ENCODE results near the gene RGS12.

The RGS12 gene

DNA sequence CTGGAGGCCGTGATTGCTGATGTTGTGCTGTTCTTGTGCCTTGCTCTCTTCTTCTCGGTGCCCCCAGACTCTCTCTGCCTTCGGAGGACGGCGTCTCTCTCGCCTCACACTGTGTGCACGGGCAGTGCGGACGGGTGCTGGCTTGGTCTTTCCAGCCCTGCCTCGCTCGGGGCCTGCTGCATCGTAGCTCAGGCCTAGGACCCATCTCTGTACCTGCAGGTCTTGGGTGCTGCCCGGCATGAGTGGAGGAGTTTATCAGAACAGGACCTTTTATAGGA is 18.2 kb downstream of the RGS12 start:
- DNase-seq (ENCODE audit: low read depth): no peak

DNA sequence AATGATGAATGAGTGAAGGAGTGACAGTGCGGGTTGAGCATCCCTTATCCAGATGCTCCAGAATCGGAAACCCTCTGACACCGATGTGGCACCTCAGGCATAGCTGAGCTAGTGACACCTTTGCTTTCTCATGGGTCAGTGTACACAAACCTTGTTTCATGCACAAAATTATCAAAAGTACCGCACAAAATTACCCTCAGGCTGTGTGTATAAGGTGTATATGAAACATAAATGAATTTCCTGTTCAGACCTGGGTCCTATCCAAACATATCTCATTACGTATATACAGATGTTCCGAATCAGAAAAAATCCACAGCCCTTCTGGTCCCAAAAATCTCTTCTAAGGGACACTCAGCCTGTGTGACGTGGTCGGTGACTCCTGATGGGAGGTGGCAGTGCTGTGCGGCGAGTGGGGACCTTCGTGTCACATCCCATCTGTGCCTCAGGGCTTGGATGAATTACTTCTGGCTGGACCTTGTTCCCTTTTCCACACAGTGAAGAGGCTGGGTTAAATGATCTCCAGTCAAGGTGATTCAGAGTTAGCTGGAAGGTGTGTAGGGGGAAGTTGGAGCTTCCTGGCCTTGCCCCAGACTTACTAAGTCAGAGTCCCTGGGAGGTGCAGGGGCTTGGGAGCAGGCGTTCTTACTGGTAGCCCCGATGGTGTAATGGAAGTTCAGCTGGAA is 18.8 kb downstream of the RGS12 start:
- no peak for DNase-seq (ENCODE audit: low read depth)

DNA sequence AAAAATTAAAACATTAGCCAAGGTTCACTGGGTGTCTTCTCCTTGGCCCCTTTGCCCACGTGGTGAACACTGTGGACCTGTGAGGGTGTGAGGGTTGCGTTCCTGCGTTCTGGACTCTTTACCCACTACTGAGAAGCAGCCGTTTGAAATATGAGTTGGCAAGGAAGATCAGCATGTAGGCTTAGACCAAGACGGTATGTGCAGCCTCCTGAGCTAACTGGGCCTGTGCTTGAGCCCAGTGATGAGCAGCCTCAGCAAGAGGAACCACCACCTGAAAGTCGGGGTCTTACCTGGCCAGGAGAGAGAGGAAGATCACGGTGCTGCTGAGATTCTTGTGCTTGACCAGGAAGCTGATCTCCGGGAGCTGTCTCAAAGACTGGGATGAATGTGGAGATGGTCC is 19.5 kb downstream of the RGS12 start:
- DNase-seq (ENCODE audit: low read depth): no peak

DNA sequence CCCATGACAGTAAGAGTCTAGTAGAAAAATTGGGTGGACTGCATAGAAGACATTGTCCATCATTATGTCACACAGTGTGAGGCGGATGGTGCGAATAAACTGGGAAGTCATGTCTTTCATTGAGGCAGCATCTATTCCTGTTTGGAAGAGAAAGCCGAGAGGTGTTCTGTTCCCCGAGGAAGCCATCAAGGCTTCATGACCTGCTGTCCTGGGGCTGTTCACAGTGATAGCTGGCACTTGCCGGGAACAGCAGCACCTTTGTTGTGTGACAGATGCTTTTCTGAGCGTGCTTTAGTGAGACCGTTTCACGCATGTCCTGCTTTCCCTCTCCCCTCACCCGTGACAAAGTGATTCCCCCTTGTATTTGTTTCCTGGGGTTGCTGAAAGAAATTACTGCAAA is 20.3 kb downstream of the RGS12 start:
- no peak for DNase-seq (ENCODE audit: low read depth)

DNA sequence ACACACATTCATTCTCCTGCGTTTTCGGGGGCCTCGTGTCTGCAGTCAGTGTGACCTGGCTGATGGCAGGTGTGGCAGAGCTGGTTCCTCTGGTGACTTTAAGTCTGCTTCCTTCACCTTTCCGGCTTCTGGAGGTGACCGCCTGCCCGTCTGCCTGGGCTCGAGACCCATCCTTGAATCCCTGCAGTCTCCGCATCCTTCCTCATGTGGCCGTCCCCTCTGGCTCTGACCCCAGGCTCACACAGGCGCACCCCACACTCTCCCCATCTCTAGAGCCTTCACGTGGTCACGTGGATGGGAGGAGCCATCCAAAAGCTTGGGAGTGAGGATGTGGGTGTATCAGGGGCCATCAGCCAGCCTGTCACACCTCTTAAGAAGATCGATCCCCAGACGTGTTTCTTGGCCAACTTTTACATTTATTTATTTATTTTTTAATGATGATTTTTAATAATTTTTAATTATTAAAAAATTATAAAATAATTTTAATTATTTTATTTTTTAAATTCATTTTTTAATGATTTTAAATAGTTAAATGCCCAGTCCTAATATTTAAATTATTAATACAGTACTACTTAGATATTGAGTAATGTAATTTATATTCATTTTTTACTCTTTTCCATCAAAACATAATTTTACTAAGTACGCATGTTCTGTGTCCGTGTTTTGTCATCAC is 20.9 kb downstream of the RGS12 start:
- DNase-seq (ENCODE audit: low read depth): no peak

DNA sequence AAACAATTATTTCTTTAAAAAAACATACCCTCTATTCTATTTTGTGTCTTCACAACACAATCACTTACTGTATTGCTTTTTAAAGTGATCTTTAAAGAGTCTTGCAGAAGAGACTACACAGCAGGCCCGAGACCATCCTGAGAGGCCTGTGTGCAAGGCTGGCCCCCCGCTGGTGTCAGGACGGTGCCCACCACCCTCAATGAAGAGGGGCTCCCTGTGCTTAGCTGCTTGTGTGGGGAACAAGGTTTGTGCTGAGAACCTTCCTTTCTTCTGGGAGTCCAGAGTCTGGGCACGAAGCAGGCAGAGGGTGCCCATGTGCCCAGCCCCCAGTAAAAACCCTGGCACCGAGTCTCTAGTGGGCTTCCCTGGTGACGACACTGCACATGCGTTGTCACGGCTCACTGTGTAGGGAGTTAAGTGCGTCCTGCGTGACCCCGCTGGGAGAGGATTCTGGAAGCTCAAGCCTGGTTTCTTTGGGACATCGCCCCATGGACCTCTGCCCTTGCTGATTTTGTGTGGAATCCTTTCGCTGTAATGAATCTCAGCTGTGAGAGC is 22.0 kb downstream of the RGS12 start:
- no peak for DNase-seq (ENCODE audit: low read depth)

DNA sequence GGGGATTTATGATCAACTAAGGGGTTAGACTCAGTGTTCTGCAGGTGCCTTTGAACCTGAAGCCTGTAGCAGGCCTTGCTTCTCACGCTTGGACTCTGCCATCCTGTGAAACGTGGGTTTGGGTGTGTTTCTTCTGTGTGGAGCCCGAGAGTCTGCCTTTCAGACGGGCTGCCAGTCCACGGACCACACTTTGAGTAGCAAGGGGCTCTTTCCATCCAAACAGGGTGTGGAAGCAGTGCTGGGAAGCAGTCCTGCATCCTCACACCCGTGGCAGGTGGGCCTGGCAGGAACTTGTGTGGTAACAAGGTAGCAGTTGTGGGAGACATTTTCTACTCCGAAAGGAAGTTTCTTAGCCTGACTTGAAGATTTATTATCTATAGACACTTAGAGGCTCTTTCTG is 22.7 kb downstream of the RGS12 start:
- DNase-seq (ENCODE audit: low read depth): no peak

DNA sequence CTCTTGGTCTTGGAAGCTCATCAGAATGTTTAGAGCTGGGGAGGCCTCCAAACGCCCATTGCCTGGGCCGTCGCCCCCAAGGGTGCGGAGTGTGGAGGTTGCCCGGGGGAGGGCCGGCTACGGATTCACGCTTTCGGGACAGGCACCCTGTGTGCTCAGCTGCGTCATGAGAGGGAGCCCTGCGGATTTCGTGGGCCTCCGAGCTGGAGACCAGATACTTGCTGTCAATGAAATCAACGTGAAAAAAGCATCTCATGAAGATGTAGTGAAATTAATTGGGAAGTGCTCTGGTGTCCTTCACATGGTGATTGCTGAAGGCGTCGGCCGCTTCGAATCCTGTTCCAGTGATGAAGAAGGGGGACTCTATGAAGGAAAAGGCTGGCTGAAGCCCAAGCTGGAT is 23.3 kb downstream of the RGS12 start:
- DNase-seq (ENCODE audit: low read depth): no peak

DNA sequence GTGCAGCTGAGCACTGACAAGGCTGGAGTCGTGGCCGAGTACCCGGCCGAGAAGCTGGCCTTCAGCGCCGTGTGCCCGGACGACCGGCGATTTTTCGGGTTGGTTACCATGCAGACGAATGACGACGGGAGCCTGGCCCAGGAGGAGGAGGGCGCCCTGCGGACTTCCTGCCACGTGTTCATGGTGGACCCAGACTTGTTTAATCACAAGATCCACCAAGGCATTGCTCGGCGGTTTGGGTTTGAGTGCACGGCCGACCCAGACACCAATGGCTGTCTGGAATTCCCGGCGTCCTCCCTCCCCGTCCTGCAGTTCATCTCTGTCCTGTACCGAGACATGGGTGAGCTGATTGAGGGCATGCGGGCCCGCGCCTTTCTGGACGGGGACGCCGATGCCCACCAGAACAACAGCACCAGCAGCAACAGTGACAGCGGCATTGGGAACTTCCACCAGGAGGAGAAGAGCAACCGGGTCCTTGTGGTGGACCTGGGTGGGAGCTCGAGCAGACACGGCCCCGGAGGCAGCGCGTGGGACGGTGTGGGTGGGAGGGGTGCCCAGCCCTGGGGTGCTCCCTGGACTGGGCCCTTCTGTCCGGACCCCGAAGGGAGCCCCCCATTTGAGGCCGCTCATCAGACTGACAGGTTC is 24.3 kb downstream of the RGS12 start:
- DNase-seq (ENCODE audit: low read depth): no peak

DNA sequence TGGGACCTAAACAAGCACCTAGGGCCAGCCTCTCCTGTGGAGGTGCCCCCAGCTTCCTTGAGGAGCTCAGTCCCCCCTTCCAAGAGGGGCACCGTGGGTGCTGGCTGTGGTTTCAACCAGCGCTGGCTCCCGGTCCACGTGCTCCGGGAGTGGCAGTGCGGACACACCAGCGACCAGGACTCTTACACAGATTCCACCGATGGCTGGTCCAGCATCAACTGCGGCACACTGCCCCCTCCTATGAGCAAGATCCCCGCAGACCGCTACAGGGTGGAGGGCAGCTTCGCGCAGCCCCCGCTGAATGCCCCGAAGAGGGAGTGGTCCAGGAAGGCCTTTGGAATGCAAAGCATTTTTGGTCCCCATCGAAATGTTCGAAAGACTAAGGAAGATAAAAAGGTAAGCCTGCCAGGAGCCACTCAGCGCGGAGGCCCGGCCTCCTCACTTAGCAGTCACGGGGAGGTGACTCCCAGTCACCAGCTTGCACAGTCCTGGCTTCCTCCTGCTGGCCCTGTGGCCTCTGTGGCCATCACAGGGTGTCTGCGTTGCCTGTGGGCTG is 24.9 kb downstream of the RGS12 start:
- no peak for DNase-seq (ENCODE audit: low read depth)

DNA sequence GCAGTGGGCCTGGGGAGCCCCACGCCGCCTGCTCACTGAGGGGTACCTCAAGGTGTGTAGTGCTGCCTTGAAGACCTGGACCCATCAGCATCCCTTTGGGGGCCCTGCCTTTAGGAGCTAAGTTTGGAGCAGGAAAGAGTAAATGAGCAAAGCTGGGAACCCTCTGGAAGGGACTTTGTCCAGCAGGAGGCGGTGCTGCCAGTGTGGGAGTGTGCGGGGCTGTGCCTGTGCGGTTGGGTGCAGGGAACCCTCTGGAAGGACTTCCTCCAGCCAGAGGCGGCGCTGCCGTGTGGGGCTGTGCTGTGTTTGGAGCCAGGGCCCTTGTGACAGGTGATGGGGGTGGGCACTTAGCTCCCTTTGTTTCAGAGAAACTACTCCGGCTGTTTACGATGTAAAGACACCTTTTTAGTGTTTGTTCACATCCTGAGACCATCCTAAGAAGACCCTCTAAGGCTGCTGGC is 25.8 kb downstream of the RGS12 start:
- no peak for DNase-seq (ENCODE audit: low read depth)

DNA sequence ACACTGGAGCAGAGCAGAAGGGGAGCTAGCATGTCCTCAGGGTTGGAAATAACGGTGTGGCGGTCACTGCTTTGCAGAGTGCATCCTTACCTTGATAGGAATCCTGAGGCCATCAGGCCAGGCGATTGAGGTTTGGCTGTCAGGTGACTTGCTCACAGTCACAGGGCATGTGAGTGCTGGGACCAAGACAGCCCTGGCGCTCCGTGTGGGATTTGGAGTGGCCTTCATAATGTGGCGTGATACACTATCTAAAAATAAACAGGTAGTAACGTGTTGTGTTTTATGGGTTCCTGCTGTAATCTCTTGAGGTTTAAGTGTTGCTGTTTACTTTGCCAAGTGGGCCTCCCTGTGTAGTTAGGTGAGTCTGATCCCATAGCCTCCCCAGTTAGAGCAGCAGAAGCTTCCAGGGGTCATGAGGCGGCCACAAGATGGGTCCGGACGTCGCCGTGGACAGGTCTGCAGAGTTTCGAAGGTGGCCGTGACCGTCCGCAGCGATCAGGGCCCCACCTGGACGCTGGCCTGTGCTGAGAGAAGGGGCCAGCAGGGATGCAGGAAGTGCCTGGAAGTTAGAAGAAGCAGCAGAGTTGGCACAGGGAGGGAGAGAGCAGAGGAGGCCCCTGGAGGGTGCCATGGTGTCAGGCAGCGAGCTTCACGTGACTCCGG is 27.7 kb downstream of the RGS12 start:
- no peak for DNase-seq (ENCODE audit: low read depth)

DNA sequence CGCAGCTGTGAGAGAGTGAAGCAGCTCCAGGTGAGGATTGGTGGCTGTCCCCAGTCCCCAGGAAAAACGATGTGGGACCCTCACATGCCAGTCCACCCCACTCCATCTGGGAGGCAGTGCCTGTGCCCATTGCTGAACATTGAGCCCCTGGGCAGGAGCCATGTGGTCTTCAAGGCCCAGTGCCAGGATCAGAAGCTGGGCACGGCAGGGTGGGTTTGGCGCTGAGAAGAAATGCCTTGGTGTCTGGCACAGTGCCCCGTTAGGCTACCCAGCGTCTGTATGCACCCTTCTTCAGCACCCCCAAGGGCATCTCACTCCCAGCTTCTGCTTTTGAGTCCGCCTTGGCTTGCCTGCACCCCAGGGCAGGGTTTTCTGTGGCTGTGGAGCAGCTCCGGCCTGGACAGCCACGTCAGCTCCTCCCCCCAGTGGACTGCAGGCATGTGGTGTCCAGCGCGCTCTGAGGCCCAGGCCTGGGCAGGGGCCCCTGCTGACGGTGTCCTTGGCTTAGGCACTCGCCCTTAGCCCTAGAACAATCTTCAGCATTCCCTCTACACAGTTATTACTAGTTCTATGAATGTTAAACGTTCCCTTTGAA is 28.6 kb downstream of the RGS12 start:
- no peak for DNase-seq (ENCODE audit: low read depth)

DNA sequence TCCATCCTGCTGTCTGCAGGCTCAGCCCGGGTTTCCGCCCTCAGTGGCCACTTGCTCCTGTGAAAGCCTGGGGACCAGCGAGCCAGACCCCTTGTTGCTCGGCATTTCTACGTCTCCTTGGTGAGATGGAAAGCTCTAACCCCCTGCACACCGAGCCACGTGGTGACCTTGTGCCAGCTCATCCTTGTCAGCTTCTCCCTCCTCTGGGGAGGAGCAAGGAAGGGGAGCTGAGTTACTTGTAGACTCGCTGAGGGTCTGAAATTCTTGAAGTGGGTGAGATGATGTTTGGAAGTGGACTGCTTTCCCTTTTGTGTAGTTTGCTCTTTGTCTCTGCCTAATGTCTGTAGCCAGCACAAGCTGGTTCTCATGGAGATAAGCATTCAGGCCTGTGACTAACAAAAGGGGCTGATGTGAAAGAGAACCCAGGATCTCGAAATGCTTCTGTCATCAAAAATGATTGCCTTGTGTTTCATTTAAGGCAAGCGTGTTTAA is 29.3 kb downstream of the RGS12 start:
- no peak for DNase-seq (ENCODE audit: low read depth)

DNA sequence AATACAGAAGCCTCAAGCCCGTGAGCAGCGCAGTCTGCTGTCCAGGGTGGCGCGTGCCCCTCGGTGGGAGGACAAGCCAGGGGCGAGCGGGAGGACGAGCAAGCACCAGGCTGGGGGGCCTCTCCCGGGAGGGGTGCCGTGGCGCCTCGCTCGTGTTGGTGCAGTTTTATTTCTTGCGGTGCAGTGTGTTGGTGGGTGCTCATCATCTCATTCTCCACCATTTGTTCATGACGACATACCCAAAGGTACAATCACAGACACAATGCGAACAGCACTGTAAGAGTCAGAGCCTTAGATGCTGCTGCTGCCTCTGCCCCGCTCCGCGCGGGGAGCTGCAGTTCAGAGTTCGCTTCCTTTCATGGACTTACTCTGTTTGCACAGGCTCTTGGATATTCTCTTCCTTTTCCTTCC is 30.3 kb downstream of the RGS12 start:
- no peak for DNase-seq (ENCODE audit: low read depth)

DNA sequence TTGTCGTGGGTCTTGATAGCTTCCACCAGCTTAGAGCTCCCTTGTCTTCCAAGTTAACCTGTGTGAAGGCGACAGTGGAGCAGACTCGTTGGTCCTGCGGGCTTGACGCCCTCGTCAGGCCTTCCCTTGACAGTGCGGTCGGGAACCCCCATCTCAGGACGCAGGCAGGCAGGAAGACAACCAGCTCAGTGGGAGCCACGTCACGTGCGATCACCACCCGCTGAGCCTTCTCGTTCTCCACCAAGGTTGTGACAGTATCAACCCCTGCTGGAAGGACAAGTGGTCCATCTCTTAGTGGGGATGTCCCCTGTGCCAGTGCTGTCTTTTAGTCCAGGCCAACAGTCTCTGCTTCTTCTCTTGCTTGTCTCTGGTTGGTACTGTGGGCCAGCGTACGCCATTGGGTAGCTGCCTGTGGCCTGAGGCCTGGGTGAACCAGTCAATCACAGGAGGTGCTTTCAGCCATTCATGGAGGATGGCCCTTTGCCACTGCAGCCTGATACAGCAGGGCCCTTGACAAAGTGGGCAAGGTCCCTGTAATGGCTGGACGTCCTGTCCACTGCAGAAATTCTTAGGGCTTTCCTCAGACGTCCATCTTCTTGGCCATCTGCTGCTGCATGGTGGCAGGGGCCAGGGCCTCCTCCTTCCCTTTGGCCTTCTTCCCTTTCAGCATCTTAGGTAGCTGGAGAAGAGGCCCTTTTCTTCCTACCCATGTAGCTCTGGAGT is 31.4 kb downstream of the RGS12 start:
- DNase-seq (ENCODE audit: low read depth): no peak

DNA sequence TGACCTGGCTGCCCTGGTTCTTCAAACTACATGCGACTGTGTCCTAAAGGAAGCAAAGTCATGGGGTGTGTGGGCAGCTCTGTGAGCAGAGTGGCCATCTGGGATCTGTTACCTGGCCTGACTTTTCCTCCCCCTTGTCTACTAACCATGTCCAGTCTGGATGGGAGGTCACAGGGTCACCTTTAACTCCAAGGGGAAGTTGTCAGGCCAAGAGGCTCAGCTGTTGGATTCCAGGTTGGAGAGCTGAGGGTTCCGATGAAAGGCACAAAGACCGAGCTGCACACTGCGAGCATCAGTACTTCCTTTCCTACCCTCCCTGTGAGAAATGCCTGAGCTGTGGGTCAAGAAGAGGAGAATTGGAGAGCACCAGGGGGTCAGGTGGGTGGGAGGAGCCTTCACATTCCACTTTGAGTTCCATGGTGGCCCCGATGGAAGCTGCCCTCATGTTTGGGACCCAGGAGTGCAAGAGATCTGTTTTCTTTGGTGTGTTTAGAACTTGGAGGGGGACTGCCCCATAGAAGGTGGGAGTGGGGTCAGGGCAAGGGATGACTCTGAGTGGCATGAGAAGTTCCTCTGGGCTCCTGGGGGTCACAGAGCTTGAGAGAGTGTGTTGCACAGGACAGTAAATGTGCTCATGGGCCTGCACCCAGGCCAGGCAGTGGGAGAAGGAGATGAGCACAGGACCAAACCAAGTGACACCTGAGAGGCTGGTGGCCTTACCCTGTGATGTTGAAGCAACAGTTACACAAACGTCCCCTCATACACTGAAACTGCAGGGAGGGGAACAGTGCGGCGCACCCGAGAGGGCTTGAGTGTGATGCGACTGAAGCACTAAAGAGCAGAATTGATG is 36.2 kb downstream of the RGS12 start:
- DNase-seq (ENCODE audit: low read depth): no peak

DNA sequence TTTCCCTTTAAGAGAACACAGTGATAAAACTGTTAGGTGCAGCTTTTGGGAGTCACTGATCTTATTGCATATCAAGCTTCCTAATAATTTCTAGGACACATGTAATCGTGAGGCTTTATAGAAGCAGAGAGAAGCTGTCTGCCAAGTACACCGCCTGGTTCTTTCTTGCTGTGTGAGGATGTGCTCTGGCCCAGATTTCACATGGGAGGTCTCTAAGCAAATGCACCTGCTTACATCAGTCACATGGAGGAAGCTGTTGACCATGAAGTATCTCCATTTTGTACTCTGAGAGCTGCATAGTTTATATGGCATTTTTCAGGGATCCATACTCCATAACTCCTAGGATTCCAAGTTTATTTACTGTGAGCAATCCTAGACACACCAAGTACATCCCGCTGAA is 37.1 kb downstream of the RGS12 start:
- DNase-seq (ENCODE audit: low read depth): no peak

DNA sequence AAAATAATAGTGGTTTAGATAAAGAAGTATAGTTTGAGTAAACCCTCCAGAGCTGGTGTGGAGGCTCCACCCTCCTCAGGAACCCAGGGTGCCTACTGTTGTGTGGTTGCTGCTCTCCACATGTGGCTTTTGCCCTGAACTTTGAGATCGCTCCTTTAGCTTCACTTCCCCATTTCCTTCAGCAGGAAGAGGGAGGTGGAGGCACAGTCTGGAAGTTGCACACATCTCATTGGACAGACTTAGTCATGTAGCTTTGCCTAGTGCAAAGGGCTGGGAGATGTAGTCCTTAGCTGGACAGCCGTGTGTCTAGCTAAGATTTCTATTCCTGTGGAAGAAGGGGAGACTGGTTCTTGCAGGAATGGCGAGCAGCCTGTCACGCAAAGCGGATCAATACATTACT is 37.9 kb downstream of the RGS12 start:
- no peak for DNase-seq (ENCODE audit: low read depth)
